ENCODE data around the gene KCNH2.

DNA sequence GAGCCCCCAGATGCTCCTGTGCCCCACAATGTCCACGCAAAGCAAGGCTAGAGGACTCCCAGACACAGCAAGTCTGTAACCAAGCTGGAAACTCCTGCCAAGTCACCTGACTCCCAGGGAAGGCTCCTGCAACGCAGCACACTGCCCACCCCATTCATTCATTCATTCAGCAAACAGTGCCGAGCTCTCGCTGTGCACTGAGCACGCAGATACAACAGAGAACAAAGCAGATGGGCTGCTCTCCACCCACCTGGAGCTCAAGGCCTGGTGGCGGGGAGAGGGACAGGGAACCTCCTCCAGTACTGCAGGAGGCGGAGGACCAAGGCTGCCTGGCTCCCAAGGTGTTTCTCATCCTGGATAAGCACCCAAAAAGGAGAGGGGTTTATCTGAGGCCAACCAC, 8.6 kb downstream of the KCNH2 start:
- no peak for TF ChIP-seq POLR2A (IDR thresholded peaks at IDR 0.05; ENCODE audit: low read depth, low read length)
- TF ChIP-seq POLR2AphosphoS5 (IDR thresholded peaks at IDR 0.05; ENCODE audit: low read depth, low read length), result no peak

Measured in GM12892 (cell line).